ENCODE data around the gene NOTCH3.
A peak's percentile ranks its signal among the peaks of the same experiment; 100 is the strongest.

NOTCH3 gene

DNA sequence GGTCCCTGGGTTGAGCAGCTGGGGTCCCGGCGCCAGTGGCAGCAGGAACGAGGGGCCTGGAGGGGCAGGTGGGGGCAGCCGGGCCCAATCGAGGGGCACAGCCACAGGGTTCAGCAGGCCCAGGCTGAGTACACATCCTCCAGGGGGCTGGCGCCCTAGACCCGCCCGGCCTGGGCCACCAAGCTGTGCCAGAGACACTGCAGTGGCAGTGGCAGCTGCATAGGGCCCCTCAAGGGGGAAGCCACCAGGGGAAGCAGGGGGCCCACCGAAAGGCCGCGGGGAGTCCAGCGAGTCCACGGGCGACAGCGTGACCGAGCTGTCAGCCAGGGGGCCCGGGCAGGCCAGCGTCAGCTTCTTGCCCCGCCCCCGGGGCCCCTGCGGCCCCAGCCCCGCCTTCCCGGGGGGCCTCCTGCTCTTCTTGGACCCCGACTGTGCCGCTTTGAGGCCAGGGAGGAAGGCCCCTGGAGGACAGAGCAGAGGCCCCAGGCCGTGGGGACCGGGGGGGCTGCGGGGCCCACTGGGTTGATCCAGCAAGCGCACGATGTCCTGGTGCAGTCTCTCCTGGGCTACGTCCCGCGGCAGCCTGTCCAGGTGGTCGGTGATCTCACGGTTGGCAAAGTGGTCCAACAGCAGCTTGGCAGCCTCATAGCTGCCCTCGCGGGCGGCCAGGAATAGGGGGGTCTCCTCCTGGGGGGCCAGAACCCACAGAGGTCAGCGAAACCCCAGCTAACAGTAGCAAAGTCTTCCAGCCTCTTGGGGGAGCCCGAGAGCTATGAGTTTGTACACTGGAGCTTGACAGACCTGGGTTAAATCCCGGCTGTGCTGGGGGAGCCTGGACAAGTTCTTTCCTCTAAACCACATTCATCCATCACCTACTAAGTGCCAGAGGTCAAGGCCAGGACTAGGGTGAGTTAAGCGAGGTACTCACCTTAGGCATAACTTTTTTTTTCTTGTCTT lies 39.5 kb downstream of the NOTCH3 start:
- DNase-seq (ENCODE audit: low read depth), result no peak

DNA sequence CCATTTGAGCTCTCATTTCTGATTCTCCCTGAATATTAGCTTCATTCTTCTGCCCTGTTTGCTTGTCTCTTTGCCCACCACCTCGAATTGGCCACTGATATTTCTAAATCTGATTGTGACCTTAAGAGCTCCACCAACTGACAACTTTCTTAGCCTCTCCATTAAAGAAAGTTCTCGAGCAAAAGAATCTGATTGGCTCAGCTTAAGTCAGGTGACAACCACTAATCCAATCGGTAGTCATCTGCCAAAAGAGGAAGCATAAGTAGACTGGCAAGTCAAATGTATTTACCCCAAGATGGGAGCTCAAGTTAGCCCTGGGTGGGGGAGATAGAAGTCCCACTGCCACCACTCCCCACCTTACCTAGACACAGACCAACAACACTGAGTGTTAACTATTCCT lies 41.5 kb downstream of the NOTCH3 start:
- no peak for DNase-seq (ENCODE audit: low read depth)

DNA sequence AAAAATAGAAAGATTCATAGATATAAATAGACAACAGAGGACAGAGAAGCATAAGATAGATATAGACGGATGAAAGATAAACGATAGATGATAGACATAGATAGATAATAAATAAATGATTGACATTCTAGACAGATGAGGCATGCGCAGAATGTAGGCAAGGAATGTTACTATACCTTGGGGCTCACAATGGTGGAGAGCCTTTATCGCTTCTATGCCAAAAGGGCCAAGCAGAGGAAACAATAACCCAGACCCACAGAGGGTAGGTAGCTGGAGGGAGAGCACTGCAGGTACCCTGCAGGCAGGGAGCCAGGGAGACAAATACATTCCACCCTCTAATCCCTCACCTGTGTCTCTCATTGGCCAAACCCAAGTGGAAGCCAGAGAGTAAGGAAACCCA lies 44.4 kb downstream of the NOTCH3 start:
- DNase-seq (ENCODE audit: low read depth), result no peak

DNA sequence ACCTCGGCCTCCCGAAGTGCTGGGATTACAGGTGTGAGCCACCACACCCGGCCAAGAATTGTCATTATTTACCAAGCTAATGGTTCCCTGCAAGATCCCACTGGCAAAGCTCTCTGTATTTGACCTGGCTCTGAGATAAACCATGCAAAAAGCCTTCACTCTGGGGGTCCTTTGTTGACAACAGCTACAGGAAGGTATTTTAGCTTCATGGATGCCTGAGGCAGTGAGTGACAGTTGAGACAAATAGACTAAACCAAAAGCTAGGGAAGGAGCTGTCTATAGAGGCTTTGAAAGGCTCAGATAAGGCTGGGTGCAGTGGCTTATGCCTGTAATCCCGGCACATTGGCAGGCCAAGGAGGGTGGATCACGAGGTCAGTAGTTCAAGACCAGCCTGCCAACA lies 45.5 kb downstream of the NOTCH3 start:
- no peak for DNase-seq (ENCODE audit: low read depth)

DNA sequence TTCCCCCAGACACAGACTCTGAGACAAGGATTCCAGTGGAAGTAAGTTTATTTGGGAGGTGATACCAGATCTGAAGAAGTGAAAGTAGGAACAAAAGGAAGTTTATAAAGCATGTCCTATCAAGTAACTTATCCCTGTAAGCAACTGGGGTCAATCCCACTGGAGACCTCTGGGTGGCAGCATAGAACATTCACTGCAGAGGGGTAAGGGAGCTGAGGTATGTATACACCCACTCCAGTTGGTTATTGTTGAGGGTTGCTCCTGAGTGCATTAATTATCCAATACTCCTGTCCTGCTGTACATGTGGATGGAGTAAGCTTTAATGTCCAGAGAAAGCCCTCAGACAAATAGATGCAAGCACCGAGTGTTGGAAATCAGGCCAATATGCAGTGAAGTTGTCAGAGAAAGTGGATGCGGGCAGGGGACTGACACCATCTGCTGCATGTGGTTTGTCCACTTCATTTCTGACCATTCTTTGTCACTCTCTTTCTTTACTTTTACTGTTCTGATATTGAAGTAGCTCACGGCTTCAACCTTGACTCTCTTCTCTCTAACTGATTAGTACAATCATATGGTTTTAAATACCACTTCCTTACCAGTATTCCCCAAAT lies 46.7 kb downstream of the NOTCH3 start:
- peak; percentile 14 for DNase-seq (ENCODE audit: low read depth)

DNA sequence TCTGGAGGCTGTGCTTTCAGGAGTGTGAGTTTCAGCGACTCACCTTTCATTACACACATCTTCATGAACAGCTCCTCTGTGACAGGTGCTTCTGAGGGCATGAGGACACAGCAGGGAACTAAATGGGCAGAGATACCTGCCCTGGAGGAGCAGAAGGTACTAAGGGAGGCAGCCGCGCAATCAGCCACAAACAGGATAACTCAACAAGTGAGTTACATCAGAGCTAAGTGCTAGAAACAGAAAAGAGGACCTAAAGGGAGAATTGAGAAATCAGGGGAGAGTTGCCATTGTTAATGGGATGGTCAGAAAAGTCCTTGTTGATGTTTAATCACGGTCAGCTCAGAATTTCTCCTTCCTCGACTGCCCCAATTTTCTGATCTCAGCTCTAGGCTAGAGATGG lies 51.1 kb downstream of the NOTCH3 start:
- no peak for DNase-seq (ENCODE audit: low read depth)

DNA sequence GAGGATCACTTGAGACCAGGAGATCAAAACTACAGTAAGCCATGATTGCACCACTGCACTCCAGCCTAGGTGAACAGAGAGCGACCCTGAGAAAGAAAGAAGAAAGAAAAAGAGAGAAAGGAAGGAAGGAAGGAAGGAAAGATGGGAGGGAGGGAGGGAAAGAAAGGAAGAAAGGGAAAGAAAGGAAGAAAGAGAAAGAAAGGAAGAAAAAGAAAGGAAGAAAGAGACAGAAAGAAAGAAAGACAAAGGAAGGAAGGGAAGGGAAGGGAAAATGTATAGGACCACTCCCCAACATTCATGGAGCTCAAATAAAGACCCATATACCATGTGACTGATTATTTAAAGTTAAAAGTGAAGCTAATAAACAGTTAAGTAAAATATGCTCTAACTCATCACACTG lies 53.7 kb downstream of the NOTCH3 start:
- DNase-seq (ENCODE audit: low read depth), result no peak

DNA sequence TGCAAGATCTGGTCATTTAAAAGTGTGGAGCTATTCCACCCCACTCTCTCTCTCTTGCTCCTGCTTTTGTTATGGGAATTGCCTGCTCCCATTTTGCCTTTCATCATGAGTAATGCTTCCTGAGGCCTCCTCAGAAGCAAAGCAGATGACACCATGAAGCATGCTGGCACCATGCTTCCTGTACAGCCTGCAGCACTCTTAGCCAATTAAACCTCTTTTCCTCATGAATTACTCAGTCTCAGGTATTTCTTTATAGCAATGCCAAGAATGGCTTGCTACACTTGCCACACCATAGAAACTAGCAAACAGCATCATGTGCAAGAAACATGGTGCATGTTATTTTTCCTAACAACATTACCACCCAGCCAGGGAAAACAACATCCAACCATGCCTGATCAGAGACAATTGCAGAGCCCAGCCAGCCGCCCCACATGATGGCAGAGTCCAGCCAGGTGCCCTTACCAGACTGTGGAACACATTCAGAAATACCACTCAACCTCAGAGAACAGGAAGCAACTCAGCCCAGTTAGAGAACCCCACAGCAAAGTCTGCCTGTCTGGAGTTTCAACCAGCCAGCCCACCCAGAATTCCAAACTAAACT lies 56.6 kb downstream of the NOTCH3 start:
- DNase-seq (ENCODE audit: low read depth), result no peak

DNA sequence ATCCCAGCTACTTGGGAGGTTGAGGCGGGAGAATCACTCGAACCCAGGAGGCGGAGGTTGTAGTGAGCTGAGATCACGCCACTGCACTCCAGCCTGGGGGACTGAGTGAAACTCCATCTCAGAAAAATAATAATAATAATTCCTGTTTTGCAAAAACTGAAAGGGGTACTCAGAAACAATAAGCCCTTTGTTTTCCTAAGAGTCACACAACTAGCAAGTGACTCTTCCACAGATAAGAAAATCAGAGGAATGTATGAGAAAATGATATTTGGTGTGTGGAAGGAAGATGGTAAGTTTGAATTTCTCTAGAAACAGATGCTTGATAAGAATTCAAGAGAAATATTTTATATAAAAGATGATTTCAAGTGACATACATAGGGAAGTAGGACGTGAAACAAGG lies 58.5 kb downstream of the NOTCH3 start:
- no peak for DNase-seq (ENCODE audit: low read depth)

DNA sequence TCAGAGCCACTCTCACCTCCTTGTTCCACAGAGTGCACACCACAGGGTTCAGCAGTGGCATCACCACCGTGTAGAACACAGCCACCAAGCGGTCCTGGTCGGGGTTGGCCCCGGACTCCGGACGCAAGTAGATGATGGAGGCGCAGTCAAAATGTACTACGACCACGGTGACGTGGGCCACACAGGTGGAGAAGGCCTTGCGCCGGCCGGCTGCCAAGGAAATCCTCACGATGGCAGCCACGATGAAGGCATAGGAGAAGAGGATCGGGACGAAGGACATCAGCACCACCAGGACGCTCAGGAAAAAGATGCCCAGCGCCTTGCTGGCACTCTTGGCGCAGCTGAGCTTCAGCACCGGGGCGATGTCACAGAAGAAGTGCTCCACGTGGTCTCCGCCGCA lies 59.7 kb downstream of the NOTCH3 start:
- DNase-seq (ENCODE audit: low read depth), result no peak

DNA sequence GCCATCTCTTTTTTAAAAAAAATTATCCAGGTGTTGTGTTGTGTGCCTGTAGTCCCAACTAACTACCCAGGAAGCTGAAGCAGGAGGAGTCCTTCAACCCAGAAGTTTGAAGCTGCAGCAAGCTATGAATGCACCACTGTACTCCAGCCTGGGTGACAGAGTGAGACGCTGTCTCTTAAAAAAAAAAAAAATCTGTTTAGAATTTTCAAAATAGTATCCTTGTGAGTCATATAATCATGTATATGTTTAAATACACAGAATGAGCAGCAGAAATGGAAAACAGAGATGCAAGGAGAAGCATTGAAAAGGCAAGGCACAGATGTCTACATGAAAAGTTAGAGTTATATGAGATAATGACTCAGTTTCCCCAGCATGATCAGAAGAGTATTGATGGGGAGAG lies 62.4 kb downstream of the NOTCH3 start:
- DNase-seq (ENCODE audit: low read depth), result no peak

DNA sequence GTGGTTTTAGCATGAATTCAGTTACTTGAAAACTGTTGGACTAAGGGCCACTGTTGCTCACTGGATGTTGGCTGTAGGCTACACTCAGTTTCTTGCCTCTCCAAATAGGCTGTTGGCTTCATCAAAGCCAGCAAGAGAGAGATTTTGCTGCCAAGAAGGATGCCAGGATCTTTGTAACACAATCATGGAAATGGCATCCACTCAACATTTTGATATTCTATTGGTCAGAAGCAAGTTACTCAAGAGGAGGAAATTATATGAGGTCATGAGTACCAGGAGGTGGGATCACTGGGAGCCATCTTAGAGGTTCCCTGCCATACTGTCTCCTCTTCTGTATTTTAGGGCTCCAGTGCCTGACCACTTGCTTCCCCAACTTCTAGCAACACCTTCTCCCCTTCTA lies 63.0 kb downstream of the NOTCH3 start:
- DNase-seq (ENCODE audit: low read depth), result no peak

DNA sequence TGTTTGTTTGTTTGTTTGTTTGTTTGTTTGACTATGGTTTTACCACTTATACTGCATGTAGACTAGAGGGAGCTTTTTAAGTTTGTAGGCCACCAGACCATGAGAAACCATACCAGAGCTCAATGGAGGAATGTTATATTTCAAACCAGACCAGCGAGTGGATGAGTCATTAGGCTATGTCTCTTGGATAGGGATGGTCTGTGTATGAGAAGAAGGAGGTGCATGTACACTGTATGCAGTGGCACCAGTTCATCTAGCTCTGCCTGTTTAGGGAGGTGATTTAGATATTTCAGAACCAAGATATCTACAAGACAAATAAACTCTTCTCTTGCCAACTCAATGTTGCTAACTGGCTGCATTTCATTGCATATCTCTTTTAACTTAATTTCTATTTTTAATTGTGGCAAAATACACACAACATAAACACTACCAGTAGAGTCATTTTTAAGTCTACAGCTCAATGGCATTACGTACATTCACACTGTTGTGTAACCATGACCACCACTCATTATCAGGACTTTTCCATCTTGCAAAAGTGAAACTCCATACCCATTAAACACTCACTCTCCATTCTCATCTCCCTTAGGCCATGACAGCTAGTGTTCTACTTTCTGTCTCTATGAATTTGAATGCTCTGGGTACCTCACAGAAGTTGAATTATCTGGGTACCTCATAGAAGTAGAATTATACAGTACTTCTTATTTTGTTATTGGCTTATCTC lies 64.4 kb downstream of the NOTCH3 start:
- DNase-seq (ENCODE audit: low read depth), result no peak

DNA sequence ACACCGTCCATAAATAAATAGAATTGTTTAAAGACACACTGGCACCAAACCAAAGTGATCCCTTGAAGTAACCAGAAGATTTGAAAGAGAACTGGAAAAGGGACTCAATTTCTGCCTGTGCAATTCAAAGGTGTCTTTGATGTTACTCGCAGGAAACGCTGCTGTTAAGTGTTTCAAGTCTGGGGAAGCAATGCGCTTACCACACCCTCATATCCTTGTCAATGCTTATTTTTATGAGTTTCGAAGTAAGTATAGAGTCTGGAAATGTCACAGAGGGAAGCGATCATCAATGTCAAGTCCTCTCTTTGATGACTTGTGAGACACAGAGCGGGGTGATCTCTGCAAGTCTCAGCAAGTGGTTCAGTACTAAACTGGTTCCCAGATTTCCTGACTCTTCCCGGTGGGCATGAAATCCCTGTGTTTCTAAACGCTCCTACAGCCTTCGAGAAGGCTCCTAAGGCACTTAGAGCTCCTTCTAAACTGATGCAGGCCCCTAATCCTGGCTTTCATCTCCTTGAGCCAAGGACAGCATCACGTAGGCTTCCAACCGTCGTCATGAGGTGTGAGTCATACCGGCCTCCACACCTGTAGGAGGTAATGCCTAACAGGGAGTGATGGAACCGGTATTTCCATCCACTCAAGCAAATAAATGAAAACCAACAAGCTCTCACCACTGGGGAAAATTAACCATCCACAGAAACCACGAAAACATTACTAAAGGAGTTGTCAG lies 70.8 kb downstream of the NOTCH3 start:
- DNase-seq (ENCODE audit: low read depth), result no peak

DNA sequence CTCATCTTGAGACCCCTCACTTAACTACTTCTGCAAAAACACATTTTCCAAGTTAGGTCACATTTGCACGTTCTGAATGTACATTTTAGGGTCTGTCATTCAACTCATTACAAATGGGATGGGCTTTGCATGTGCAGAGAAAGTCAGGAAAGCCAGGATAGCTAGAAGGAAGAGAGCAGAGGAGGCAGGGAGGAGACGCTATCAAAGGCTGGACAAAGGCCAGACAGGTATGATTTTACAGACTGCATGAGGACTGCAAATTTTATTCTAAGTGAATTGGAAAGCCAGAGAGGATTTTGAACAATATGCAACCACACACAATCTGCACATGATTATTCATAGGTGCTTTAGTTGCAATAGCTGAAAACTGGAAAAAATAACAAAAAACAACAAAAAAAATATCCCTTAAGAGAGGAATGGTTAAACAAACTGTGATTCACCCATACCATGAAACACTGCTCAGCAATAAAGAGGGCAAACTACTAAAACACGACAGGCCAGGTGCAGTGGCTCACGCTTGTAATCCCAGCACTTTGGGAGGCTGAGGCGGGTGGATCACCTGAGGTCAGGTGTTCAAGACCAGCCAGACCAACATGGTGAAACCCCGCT lies 72.5 kb downstream of the NOTCH3 start:
- DNase-seq (ENCODE audit: low read depth), result no peak

DNA sequence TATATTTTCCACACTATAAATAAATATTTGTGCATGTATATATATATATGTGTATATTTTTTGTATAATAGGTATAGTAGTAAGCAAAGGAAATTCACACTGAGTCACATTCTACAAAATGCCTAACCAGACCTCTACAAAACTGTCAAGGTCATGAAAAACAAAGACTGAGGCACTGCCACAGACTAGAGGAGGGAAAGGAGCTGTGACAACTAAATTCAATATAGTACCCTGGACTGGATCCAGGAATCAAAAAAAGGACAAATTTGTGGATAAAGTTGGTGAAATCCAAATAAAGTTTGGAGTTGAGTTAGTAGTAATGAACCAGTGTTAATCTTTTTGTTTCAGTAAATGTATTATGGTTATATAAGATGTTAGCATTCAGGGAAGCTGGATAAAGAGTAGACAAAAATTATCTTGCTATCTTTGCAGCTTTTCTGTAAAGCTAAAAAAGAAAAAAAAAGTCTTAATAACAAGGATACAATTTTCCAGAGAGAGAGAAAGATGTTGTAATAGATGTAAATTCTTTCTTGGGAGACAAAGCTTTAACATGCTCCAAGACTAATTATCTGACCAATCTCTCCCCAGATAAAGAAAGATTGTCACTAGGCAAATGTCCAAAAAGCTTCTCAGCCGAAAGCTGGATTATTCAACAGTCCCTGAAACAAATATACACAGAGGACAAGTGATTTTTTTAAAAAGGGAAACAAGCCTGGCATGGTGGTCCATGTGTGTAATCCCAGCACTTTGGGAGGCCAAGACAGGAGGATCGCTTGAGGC lies 74.5 kb downstream of the NOTCH3 start:
- DNase-seq (ENCODE audit: low read depth), result no peak

DNA sequence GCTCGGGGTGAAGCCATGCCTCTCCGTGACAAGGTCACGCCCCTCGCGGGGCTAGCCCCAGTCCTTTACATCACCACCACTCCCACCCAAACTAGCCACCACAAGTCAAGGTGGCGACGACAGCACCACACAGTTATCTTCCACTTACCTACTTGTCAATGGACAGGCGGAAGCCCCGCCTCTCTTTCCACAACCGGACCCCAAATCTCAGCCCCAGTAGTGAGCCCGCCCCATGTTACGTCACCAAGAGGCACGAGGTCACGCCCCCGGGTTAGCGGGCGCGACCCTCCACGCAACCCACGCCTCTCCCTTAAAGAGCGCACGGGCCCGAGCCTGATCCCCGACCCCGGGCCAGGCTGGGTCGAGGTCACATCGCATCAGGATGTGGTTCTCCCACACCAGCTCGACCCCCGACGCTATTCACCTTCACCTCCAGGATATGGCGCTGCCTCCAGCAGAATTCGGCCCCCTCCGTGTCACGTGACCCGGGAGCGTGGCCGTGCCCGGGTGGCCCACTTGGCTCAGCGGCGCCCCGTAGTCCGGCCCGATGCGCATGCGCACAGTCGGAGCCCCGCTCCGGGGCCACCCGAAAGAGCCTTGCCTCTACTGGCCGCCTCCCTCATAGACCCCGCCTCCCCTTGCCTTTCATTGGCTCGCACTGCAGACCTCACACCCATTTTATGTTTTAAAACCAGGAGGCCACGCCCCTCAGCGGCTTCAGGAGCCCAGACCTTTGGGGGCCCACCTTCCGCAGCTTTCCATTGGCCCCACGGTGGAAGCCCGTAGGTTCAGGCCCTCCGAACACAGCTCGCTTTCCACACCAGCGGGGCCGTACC lies 75.3 kb downstream of the NOTCH3 start:
- peak; percentile 96 for DNase-seq (ENCODE audit: low read depth)

DNA sequence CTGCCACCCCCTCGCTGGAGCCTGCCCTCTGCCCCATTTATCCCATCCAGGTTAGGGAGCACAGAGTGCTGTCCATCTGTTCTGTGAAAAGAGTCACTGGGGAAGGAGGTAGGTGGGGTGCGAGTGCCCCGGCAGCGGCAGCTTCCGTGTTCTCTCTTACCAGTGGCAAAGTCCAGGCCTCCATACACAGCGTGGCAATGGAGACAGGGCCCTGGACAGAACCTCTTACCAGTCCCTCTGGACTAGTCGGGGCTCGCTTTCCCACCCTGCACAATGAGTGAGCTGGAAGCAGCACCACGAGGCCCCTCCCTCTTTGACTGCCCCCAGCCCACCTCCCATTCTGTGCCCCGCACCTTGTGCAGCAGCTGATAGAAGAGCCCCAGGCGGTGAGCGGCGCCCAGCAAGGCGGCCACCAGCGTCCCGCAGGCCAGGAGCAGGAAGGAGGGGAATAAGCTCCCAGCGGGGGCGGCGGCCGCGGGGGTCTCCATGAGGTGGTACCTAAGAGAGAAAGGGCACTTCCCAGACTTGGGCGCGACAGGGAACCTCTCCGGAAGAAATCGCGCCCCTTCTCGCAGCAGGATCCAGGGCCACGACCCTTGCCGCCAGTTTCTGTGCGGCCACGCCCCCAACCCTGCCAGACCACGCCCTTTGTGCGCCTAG lies 76.1 kb downstream of the NOTCH3 start:
- DNase-seq (ENCODE audit: low read depth), result no peak

DNA sequence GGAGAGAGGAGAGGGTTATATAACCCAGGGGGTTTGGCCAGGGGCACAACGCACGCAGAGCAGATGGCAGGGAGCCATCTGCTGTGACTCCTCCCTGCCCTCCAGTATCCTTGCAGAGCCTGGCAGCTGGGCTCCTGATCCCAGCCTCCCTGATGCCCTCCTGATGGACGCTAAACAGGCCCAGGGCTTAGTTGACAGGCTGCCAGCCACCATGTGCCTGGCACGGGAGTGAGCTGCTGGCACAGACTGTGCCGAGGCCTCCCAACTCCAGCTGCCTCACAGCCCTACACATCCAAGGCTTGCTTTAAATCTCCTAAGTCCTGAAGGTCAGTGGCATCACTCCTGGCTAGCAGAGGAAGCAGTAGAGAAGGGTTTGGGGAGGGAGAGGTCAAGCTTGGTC lies 76.9 kb downstream of the NOTCH3 start:
- DNase-seq (ENCODE audit: low read depth), result no peak
